Measurements from ENCODE around the gene IL1R2.
A peak's percentile ranks its signal among the peaks of the same experiment; 100 is the strongest.

The IL1R2 gene

DNA sequence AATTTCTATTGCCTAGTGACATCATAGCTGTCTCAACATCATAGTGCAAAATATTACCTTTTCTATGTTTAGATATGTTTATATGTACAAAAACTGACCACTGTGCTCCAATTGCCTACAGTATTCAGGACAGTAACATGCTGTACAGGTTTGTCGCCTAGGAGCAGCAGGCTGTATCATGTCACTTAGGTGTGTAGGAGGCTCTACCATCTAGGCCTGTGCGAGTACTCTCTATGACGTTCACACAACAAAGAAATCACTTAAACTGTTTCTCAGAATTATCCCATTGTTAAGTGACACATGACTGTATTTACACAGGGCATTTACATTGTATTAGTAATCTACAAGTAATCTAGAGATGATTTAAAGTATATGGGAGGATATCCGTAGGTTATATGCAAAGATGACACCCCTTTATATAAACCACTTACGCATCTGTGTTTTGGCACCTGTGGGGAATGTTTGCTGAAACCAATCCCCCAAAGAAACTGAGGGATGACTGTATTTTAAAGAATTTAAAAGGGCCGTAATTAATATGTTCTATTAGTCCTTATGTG, 24.7 kb downstream of the IL1R2 start:
- DNase-seq (ENCODE audit: extremely low read depth in 1 of 2, low read depth in 1 of 2), result no peak

GRCh38 chr2:102018823-102019445, 27.2 kb downstream of the IL1R2 start:
- DNase-seq (ENCODE audit: extremely low read depth in 1 of 2, low read depth in 1 of 2), result no peak

DNA sequence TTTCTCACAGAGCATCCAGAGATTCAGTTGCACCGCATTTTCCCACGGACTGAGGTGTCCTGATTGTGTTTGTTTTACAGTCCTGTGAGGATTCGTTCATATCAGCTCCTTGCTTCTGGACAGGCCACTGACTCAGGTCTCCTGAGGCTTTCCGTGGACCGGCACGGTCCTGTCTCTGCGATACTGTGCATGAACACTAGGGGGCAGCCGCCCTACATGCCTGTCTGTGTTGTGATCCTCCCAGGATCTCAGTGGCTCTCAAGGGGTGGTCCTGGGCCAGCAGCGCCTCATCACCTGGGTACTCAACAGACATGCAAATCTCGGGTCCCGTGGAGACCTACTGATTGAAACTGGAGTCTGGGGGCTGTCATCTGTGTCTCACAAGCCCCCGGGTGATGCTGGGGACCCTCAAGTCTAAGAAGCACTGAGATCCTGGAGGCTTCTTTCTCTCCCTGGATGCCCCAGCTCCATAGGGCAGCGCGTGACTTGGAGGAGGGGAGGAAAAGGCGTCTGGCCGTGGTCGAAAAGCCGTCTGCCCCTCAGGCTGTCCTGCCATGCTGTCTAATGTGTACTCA, 28.9 kb downstream of the IL1R2 start:
- DNase-seq (ENCODE audit: extremely low read depth in 1 of 2, low read depth in 1 of 2), result peak; percentile 57 to 72

DNA sequence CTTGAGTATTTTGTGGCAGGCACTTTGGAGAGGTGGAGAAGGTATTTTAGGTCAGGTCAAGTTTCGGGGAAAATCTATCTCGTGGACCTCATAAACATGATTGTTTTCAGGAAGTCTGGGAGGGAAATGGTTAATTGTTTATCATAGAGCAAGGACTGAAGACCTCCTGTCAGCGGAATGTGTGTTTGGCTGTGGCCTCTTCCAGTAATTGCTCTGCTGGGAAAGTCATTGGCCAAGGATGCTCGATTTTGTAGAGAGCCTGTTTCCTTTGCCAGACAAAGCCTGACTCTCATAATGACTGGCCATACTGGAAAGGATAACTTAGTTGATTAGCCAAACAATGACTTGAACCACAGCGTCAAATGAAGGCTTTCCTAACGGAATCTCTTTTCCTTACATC, 30.0 kb downstream of the IL1R2 start:
- no peak for DNase-seq (ENCODE audit: extremely low read depth in 1 of 2, low read depth in 1 of 2)

GRCh38 chr2:102022884-102023539, 31.3 kb downstream of the IL1R2 start:
- no peak for DNase-seq (ENCODE audit: extremely low read depth in 1 of 2, low read depth in 1 of 2)

DNA sequence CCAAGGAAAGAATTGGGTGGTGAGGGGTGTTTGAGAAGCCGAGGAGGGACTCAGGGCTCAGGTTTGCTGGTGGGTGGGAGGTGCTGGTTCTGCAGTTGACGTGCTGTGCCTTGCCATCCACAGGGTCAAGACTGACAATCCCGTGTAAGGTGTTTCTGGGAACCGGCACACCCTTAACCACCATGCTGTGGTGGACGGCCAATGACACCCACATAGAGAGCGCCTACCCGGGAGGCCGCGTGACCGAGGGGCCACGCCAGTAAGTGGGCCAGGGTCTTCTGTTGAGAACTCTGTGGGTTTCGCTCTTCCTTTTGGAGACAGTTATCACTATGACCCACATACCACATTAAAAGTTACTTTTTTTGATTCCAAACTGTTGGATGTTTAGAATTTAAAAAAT, 32.6 kb downstream of the IL1R2 start:
- DNase-seq (ENCODE audit: extremely low read depth in 1 of 2, low read depth in 1 of 2), result no peak

DNA sequence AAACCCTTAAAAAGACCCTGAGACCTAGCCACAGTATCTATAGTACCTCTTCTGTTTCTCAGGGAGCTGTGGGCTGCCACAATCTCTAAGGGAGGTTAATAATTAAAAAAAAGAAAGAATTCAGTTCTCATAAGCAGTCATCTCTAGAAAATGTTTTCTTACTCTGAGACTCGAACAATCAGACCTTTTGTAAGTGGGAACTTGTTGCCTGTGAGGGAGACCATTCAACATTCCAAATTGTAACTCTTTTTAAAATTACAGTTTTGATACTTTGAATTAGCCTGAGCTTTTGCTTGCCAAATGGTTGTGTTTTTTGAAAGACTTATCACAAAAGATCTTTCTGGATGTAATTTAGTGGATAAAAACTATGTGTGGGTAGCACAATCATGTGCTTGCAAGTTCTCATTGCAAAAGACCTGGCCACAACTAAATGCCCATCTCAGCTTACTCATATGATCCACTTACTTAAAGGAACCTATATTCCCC, 33.3 kb downstream of the IL1R2 start:
- DNase-seq (ENCODE audit: extremely low read depth in 1 of 2, low read depth in 1 of 2), result no peak

DNA sequence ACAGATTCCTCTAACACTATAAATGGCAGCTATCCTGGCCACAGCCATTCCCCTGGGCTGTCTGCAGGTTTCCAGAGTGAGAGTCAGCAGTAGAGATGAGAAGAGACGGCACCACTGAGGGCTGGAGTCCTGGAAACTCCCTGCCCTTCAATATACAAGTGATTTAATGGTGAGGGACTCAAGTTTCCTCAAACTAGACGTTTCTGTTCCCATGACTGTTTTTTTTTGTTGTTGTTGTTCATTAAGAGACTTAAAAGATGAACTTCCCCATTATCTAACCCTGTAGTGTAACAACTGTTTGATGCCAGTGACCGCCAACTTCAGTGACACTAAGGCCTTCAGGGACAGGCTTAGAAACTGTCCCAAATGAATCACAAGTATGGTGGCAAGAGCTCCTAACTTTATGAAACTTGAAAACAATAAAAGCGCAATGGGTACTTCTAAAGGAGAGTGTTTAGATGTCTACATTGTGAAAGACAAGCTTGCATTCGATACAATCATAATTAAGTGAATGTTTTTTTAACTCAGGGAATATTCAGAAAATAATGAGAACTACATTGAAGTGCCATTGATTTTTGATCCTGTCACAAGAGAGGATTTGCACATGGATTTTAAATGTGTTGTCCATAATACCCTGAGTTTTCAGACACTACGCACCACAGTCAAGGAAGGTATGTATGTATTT, 34.0 kb downstream of the IL1R2 start:
- DNase-seq (ENCODE audit: extremely low read depth in 1 of 2, low read depth in 1 of 2), result no peak

GRCh38 chr2:102027036-102027980, 35.5 kb downstream of the IL1R2 start:
- DNase-seq (ENCODE audit: extremely low read depth in 1 of 2, low read depth in 1 of 2), result no peak

- DNase-seq (ENCODE audit: extremely low read depth in 1 of 2, low read depth in 1 of 2), result no peak
Measured at GRCh38 chr2:102028470-102028869, 36.7 kb downstream of the IL1R2 start.

DNA sequence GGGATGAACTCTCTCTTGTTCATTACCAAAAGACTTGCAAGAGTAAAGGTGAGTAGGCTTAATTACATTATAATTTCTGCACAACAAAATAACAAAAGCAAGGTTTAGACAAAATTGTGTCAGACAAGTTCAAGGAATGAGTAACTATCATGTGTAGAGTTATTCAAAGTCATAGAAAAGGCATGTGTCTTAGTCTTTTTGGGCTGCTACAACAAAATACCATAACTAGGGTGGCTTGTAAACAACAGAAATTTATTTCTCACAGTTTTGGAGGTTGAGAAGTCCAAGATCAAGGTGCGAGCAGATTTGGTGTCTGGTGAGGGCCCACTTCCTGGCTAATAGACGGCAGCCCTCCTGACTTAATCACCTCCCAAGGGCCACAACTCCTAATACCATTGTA, 37.6 kb downstream of the IL1R2 start:
- DNase-seq (ENCODE audit: extremely low read depth in 1 of 2, low read depth in 1 of 2), result no peak

- no peak for DNase-seq (ENCODE audit: extremely low read depth in 1 of 2, low read depth in 1 of 2)
Measured at GRCh38 chr2:102029952-102030351, 38.2 kb downstream of the IL1R2 start.

GRCh38 chr2:102030502-102030854, 38.7 kb downstream of the IL1R2 start:
- no peak for DNase-seq (ENCODE audit: extremely low read depth in 1 of 2, low read depth in 1 of 2)

GRCh38 chr2:102030855-102031527, 39.2 kb downstream of the IL1R2 start:
- no peak for DNase-seq (ENCODE audit: extremely low read depth in 1 of 2, low read depth in 1 of 2)

DNA sequence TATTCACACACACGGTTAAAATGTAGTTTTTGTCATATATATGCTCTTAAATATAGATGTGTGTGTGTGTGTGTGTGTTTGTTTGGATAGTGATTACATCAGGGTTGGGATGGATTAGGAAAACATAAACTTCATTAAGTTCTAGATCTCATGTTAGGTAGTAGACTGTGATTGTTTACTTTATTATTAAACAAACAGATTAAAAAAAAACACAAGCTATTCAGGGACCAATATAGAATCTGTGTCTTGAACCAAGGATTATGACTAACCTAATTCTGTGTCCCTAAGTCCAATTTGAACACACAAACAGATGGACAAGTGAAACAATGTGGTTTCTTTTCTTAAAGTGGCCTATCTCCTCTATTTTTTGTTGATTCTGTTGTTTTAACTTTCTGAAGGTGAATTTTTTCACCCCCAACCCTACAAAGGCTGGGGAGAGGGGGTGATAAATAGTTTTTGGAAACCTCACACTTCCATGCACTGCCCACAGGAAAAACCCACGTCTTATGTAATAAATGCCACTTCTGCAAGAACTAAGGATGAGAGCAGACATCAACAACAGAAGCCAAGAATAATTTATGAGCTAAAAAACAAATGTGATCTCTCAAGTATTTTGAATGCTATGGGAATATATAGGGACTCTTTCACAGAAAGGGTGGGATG, 40.7 kb downstream of the IL1R2 start:
- no peak for DNase-seq (ENCODE audit: extremely low read depth in 1 of 2, low read depth in 1 of 2)

GRCh38 chr2:102033031-102033749, 41.4 kb downstream of the IL1R2 start:
- DNase-seq (ENCODE audit: extremely low read depth in 1 of 2, low read depth in 1 of 2), result no peak

DNA sequence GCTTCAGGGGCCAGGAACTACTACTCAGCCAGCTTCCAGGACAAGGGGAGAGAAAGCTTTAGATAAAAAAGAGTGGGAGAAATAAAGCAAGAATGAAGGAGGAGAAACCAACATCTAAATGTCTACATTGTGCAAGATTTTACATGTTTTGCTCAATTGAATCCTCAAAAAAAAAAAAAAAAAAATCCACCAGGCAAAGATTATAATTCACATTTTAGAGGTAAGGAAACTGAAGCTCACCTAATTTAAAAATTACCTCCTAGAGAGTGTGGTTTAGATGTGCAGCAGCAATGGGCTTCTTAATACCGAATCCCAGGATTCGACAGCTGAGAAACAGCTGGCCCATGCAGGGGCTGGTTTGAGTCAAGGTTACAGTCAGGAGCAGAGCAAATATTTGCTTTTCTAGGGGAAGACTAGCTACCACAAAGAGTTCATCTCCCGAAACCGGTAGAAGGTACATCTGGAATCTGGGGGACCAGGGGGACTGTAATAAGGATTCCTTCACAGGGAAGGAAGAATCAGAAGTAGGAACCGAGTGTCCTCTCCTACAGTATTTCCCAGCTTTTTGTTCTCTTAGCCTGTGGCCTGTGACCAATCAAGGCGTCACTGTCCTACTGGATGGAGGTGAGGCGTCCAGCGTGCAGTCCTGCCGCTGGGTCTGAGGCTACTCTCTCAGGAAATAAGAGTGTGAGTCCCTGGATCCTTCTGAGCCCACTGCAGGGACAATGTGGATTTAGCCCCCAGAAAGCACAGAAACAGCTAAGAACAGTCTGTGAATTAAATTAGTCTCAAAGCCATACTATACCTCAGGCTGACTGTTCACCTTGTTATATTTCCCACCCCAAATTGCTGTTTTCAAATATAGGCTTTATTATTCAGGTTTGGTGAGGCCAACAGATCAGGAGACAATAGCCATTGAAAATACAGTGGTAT, 42.3 kb downstream of the IL1R2 start:
- no peak for DNase-seq (ENCODE audit: extremely low read depth in 1 of 2, low read depth in 1 of 2)
